Stimulated activated CD8-positive, alpha-beta memory T cell treated with anti-CD3 and anti-CD28 coated beads, Interleukin-2, amount 100 ng/mL, for 48 hours (primary cell): ENCODE results near the gene KIRREL2.
A peak's percentile ranks its signal among the peaks of the same experiment; 100 is the strongest.
"Not testable (repeated sequence)": the region's sequence is repeated elsewhere in the genome, so short reads cannot be mapped to it uniquely, and the experiment has no call there.

ENCODE experiments used
- DNase-seq, 2 donors: peaks; one replicate each; pipeline ENCODE4 v3.0.0-alpha.2; 2020; ENCODE audit warnings: low read depth in 2 of 2

KIRREL2 gene

DNA sequence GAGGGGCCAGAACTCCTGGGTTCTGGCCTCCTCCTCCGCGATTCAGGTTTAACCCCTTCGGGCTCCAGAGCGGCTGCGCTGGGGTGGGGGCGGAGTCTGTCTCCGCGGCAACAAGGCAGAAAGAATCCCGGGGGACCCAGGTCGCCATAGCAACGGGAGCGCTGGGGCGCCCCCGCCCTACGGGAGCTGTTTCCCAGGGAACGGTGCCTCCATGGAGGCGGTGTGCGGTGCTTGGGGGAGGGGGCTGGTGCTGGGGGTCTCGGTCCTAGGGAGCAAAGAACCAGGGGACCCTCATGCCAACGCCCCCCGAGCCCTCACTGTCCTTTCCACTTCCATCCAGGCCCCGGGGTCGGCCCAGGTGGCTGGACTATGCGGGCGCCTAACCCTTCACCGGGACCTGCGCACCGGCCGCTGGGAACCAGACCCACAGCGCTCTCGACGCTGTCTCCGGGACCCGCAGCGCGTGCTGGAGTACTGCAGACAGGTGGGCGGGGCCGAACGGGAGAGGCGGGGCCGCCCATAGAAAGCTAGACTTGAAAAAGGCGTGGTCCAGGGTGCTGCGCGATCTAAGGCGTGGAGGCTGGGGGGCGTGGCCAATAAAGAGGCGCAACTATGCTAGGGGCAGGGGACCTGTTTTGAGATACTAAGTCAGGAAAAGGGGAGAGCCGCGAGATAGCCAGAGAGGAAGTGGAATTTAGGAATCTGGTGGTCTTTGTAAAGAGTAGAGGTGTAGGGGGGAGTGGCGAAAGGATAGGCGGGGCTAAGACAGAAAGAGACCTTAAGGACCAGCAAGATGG is 12.8 kb downstream of the KIRREL2 start:
- DNase-seq = peak; percentile 79 to 83

DNA sequence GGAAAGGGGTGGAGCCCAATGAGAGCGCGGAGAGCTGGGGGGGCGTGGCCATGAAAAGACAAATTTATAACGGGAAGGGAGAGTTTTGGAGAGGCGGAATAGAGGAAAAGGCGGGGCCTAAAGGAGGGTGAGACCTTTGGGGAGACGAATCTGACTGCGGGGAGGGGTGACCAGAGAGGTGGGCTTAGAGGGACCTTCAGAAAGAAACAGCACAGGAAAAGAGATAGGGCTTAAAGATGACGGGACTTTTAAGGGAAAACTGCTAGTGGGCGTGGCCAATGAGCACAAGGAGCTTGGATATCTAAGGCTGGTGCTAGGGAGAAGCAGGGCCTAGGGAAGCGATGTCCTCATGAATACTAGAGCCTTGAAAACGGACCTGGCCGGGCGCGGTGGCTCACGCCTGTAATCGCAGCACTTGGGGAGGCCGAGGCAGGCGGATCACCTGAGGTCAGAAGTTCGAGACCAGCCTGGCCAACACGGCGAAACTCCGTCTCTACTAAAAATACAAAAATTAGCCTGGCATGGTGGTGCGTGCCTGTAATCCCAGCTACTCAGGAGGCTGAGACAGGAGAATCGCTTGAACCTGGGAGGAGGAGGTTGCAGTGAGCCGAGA is 13.5 kb downstream of the KIRREL2 start:
- DNase-seq = peak in 1 of 2 donors; percentile 42

GRCh38 chr19:35870798-35871197 is 14.1 kb downstream of the KIRREL2 start:
- DNase-seq = no peak

DNA sequence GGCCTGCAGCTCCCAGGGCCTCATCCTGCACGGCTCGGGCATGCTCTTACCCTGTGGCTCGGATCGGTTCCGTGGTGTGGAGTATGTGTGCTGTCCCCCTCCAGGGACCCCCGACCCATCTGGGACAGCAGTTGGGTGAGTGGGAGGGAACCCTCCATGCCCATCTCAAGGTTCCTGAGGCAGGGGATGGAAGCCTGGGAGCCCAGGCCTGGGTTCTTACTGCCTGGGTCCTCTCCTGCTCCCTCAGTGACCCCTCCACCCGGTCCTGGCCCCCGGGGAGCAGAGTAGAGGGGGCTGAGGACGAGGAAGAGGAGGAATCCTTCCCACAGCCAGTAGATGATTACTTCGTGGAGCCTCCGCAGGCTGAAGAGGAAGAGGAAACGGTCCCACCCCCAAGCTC is 14.9 kb downstream of the KIRREL2 start:
- DNase-seq = no peak

DNA sequence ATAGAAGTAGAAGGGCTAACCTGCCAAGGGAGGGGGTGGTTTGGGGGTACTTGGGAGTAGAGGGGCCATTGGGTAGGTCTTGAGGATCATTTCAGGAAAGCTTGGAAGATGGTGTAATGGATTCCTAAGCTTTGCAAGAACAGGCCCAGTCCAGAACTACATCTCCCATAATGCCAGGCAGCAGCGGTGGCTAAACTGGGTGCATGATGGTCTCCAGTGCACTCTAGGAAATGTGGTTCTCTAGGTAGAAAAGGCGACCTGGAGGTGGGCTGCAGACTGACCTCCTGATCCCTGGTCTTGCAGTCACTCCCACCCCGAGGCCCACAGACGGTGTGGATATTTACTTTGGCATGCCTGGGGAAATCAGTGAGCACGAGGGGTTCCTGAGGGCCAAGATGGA is 15.5 kb downstream of the KIRREL2 start:
- no peak for DNase-seq

DNA sequence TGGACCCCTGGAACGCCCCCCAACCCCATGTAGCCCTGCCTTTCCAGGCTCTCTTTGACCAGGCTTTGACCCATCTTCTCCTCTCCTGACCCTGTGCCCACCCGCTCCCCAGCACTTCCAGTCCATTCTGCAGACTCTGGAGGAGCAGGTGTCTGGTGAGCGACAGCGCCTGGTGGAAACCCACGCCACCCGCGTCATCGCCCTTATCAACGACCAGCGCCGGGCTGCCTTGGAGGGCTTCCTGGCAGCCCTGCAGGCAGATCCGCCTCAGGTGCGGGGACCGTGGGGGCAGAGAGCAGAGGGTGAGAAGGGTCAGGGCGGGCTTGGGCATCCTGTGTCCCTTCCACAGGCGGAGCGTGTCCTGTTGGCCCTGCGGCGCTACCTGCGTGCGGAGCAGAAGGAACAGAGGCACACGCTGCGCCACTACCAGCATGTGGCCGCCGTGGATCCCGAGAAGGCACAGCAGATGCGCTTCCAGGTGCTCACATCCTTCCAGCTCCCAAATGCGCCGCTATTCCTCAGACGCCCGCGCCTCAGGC is 17.8 kb downstream of the KIRREL2 start:
- no peak for DNase-seq

GRCh38 chr19:35879068-35879467 is 22.4 kb downstream of the KIRREL2 start:
- no peak for DNase-seq

GRCh38 chr19:35879770-35880317 is 23.1 kb downstream of the KIRREL2 start:
- peak; percentile 79 to 86 for DNase-seq

DNA sequence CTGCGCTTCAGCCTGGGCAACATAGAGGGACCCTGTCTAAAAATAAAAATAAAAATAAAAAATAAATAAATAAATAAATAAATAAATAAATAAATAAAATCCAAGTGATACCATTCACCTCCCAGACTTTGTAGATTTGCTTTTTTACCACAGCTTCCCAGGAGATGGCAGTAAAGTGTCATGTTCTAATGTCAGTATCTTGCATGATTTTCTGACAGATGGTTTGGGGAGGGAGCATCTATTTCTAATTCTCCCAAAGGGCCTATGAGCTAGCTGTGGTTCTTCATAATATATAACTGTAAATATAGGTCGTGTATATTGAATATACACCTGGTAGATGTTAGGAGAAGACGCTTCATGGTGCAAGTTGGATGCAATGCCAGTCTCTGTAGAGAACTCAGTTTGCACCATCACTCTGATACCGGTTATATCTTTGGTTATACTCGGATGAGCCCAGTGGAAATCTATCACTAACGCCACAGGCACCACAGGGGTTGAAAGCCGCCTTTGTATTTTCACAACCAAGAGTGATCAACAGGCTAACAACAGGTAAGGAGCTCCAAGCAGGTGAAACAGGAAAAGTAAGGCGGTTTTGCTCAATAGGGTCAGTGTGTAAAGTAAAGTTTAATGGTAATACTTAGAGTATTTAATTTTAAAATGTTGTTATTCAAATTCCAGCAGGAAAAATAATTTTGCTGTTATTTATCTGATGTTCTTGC is 25.6 kb downstream of the KIRREL2 start:
- no peak for DNase-seq

GRCh38 chr19:35883882-35884281 is 27.2 kb downstream of the KIRREL2 start:
- no peak for DNase-seq

DNA sequence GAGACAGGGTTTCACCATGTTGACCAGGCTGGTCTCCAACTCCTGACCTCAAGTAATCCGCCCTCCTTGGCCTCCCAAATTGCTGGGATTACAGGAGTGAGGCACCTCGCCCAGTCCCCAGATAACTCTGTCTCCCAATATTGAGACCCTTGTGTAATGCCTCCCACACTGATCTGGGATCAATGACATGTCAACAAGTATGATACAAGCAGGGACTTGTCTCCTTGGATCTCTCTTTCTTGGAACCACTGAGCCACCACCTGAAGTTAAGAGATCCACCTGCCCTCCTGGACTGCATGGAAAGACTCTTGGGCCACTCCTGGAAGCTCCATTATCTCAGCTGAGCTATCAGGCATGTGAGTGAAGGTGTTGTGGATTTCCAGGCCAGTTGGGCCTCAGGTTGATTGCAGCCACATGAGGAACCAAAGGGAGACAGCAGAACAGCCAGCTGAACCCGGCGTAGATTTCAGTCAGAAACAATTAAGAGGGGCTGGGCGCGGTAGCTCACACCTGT is 28.6 kb downstream of the KIRREL2 start:
- DNase-seq = no peak

GRCh38 chr19:35885904-35886303 is 29.2 kb downstream of the KIRREL2 start:
- no peak for DNase-seq

DNA sequence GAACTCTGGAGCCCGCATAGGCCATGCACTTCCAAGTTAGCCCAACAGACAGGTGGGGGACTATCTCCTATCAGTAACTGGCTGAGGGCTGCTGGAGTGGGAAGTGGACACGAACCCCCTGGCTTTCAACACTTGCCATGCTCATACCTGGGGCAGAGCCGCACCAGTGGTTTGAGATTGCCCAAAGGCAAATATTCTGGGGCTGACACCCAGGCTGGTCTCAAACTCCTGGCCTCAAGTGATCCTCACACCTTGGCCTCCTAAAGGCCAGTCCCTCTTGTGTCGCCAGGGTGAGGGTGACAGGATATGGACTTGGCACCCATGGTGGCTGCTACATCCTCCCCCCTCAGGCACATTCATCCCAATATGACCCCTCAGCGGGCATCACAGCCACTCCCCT is 30.5 kb downstream of the KIRREL2 start:
- no peak for DNase-seq

DNA sequence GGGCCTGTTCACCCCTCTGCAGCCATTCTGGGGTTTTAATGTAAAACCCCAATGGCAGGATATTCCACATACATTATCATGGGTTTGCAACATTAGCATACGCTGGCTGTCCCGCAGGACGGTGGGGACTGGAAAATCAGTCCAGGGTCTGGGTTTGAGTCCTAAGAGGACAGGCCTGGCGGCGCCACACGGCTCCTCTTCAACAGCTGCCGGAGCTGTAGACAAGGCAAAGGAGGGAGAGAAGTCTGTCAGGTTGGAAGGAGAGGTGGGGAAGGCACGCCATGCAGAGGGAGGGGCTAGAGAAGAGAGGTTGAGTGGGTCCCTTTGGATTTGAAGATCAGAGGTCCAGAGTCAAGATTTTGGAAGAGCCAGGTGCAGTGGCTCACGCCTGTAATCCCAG is 31.7 kb downstream of the KIRREL2 start:
- DNase-seq = no peak

- no peak for DNase-seq
These were observed 32.8 kb downstream of the KIRREL2 start for GRCh38 chr19:35889370-35890112.

- no peak for DNase-seq
These were observed 33.5 kb downstream of the KIRREL2 start for GRCh38 chr19:35890113-35890650.

- DNase-seq = not testable (repeated sequence)
These were observed 35.1 kb downstream of the KIRREL2 start for GRCh38 chr19:35891819-35892218.

DNA sequence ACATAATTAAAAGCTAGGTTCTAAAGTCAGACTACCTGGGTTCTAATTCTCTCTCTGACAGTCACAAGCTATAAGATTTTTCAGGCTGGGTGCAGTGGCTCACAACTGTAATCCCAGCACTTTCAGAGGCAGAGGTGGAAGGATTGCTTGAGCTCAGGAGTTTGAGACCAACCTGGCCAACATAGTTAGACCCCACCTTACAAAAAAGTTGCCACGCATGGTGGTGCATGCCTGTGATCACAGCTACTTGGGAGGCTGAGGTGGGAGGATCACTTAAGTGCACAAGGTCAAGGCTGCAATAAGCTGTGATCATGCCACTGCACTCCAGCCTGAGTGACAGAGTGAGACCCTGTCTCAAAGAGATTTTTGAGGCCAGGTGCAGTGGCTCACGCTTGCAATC is 37.6 kb downstream of the KIRREL2 start:
- DNase-seq = no peak

DNA sequence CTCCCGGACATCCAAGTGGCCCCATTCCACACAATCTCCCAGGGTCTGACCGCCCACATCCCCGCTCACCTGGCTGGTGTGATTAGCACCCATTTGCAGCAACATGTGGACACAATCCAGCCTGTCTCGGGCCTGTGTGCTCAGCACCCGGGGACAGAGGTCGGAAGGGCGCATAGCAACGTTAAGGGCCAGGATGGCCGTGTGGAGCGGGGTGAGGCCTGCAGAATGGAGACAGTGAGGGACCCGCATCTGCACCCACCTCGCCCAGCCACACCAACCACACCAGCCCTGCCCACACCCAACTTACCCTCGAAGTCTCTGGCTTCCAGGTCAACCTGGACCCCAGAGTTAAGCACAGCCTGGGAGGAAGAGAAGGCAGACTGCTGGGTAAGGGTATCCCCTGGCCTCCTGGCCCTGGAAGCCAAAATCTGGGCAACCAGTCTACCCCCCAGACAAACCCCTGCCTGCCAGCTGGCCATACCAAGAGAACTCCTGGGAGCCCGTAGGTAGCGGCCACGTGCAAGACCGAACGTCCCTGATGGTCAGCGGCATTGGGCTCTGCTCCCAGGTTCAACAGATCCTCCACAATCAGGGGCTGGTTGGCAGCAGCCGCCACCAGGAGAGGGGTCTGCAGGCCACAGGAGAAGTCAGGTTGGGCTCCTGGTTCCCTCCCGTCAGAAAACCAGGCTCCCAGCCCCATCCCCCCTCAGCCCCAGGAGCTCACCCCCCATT is 39.4 kb downstream of the KIRREL2 start:
- DNase-seq = no peak

DNA sequence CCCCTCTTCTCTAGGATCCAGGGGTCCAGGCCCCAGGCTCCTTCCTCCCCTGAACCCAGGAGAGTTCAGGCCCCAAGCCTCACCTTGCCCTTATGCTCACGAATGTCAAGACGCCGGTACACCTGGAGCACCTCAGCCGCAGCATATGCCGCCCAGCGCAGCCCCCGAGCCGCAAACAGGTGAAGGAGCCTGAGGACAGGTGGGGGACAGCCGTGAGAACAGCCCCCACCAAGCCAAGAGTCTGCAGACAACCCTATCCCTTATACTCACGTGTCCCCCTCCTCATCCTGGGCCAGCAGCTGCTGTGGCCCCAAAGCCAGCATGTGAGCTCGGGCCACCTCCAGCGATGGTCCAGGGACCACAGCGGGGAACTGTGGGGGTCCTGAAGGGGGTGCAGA is 39.9 kb downstream of the KIRREL2 start:
- DNase-seq = no peak
